ENCODE measurements around the gene SOBP.

The SOBP gene

DNA sequence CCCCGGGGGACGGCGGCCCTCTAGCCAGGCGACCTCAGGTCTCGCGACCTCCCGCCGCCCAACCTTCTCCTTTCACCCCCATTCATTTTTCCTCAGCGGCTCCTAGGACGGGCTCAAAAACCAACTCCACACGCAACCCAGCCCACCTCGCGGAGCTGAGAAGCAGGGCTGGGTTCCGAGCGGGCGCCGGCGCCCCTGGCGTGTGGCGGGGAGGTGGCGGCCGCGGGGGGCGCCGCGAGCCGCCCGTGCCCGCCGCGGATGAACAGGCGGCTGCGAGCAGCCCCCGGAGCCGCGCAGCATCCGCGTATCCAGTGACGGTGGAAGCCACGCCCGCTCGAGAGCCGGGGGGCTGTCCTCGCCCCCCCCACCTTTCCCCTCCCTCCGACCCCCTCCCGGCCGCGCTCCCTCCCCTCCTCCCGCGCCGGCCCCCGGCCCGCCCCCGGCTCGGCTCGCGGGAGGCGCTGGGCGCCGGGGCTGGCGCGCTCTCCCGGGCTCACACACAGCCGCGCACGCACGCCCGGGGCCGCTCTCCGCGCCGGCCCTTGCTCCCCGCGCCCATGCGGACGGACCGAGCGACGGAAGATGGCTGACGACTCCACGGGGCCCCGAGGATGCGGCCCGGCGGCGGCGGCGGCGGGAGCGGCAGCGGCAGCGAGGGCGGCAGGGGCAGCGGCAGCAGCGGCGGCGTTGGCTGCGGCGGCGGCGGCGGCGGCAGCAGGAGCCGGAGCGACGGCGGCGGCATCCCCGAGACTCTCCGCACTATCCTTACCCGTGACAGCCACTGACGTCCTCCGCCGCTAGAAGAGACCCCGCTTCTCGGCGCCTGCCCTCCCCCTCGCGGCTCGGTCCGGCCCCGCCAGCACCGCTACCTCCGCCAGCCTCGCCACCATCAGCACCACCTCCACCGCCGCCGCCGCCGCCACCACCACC lies at the start of gene SOBP:
TSS of gene SOBP (plus strand) at position 482 of the 930 bp plus-strand sequence. CDS start 500 bp downstream, outside the sequence.
- Histone ChIP-seq H2AFZ (ENCODE audit: low read length, unreplicated experiment) (peak within 1 kb of the TSS; percentile 96), H3K79me2 (ENCODE audit: control insufficient read depth, insufficient read depth, low read length, unreplicated experiment) (no peaks in the 10 kb centered on the region), H3K27ac (ENCODE audit: low read depth, low read length) (no peak within 1 kb of the TSS), H3K4me3 (ENCODE audit: low read depth, low read length) (peak within 1 kb of the TSS; percentile 88), H3K36me3 (ENCODE audit: insufficient read depth, low read length) (no peaks in the 10 kb centered on the region), H3K4me1 (ENCODE audit: control insufficient read depth, insufficient read depth, low read length, unreplicated experiment) (peaks cover 14% of the 10 kb centered on the region), H3K27me3 (ENCODE audit: insufficient read depth, low read length) (peaks cover 50% of the 10 kb centered on the region)

DNA sequence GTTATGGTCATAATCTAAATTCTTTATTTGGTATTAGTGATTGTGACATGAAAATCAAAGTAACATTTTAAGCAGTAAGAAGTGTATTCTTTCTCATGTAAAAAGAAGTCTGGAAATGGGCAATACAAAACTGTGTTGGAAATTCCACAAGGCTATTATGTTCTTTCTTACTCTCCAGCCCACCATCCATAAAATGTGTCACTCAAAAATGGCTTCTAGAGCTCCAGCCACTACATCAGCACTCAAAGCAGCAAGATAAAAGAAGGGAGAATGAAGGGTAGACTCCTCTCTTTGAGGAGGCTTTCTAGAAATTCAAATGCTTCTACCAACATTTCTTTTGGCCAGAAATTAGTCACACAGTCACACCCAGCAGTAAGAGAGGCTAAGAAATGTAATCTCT lies 49.0 kb upstream of the SOBP start:
- no peak overlapping the region for H3K4me3 ChIP-seq (ENCODE audit: low read depth, low read length)
- no peak overlapping the region for H2AFZ ChIP-seq (ENCODE audit: low read length, unreplicated experiment)
- no peaks in the 10 kb centered on the region for H3K36me3 ChIP-seq (ENCODE audit: insufficient read depth, low read length)
- no peaks in the 10 kb centered on the region for H3K79me2 ChIP-seq (ENCODE audit: control insufficient read depth, insufficient read depth, low read length, unreplicated experiment)
- peaks cover 19% of the 10 kb centered on the region for H3K4me1 ChIP-seq (ENCODE audit: control insufficient read depth, insufficient read depth, low read length, unreplicated experiment)
- H3K27ac ChIP-seq (ENCODE audit: low read depth, low read length), result no peak overlapping the region
- H3K27me3 ChIP-seq (ENCODE audit: insufficient read depth, low read length), result no peaks in the 10 kb centered on the region

DNA sequence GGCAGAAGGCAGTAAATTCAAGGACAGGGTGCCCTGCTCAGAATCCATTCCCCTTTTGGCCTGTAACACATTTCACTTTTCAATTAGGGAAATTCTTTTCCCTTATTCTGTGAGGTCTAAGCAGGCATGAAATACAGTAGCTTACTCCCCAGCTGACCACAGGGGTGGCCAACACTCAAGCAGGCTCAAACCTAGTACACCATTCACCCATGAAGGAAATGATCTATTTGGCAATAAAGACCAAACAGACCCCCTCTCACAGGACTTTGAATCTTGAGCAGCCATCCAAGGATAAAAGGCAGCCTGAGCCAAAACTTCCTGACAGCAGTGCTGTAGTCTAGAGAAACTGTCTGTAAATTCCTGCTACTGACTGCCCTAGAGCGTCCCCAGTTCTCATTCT lies 48.2 kb upstream of the SOBP start:
- Histone ChIP-seq H3K79me2 (ENCODE audit: control insufficient read depth, insufficient read depth, low read length, unreplicated experiment) (no peaks in the 10 kb centered on the region), H2AFZ (ENCODE audit: low read length, unreplicated experiment) (no peak overlapping the region), H3K27me3 (ENCODE audit: insufficient read depth, low read length) (no peaks in the 10 kb centered on the region), H3K36me3 (ENCODE audit: insufficient read depth, low read length) (no peaks in the 10 kb centered on the region), H3K4me3 (ENCODE audit: low read depth, low read length) (no peak overlapping the region), H3K4me1 (ENCODE audit: control insufficient read depth, insufficient read depth, low read length, unreplicated experiment) (peaks cover 16% of the 10 kb centered on the region), H3K27ac (ENCODE audit: low read depth, low read length) (no peak overlapping the region)

GRCh38 chr6:107442938-107443607 lies 46.8 kb upstream of the SOBP start:
- Histone ChIP-seq H3K27ac (ENCODE audit: low read depth, low read length) (peak overlapping the region; percentile 34; the same call in 1 of the 2 replicates), H3K4me1 (ENCODE audit: control insufficient read depth, insufficient read depth, low read length, unreplicated experiment) (peaks cover 16% of the 10 kb centered on the region), H3K79me2 (ENCODE audit: control insufficient read depth, insufficient read depth, low read length, unreplicated experiment) (no peaks in the 10 kb centered on the region), H2AFZ (ENCODE audit: low read length, unreplicated experiment) (no peak overlapping the region), H3K27me3 (ENCODE audit: insufficient read depth, low read length) (no peaks in the 10 kb centered on the region), H3K36me3 (ENCODE audit: insufficient read depth, low read length) (no peaks in the 10 kb centered on the region), H3K4me3 (ENCODE audit: low read depth, low read length) (no peak overlapping the region)

DNA sequence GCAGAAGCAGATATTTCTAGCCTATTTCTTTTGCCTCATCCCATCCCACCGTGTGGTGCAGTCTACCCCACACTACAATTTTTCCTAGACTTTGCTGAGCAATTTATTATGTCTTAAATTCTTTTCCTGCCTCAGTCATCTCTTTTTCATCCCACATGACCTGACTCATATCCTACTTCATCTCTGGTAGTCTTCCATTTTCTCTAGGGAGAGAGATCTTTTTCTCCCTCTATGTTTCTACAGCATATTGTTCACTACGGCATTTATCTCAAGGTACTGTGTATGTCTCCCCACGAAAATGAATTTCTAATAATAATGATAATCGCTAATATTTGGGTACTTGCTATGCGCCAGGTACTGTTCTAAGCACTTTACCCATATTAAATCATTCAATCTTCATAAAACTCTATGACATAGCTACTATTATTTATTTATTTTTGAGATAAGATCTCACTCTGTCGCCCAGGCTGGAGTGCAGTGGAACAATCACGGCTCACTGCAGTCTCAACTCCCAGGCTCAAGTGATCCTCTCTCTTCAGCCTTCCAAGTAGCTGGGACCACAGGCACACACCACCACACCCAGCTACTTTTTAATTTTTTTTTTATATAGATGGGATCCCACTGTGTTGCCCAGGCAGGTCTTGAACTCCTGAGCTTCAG lies 46.2 kb upstream of the SOBP start:
- Histone ChIP-seq H3K4me3 (ENCODE audit: low read depth, low read length) (no peak overlapping the region), H3K27ac (ENCODE audit: low read depth, low read length) (peak overlapping the region; percentile 34), H2AFZ (ENCODE audit: low read length, unreplicated experiment) (no peak overlapping the region)

GRCh38 chr6:107444277-107444676 lies 45.6 kb upstream of the SOBP start:
- peak overlapping the region; percentile 34; the same call in 1 of the 2 replicates for H3K27ac ChIP-seq (ENCODE audit: low read depth, low read length)
- peaks cover 4% of the 10 kb centered on the region for H3K79me2 ChIP-seq (ENCODE audit: control insufficient read depth, insufficient read depth, low read length, unreplicated experiment)
- no peak overlapping the region for H3K4me3 ChIP-seq (ENCODE audit: low read depth, low read length)
- H3K4me1 ChIP-seq (ENCODE audit: control insufficient read depth, insufficient read depth, low read length, unreplicated experiment), result peaks cover 16% of the 10 kb centered on the region
- no peaks in the 10 kb centered on the region for H3K27me3 ChIP-seq (ENCODE audit: insufficient read depth, low read length)
- no peak overlapping the region for H2AFZ ChIP-seq (ENCODE audit: low read length, unreplicated experiment)
- no peaks in the 10 kb centered on the region for H3K36me3 ChIP-seq (ENCODE audit: insufficient read depth, low read length)

More for the DNA sequence above, 46.2 kb upstream of the SOBP start:
- H3K27me3 ChIP-seq (ENCODE audit: insufficient read depth, low read length), result no peaks in the 10 kb centered on the region
- peaks cover 16% of the 10 kb centered on the region for H3K4me1 ChIP-seq (ENCODE audit: control insufficient read depth, insufficient read depth, low read length, unreplicated experiment)
- no peaks in the 10 kb centered on the region for H3K36me3 ChIP-seq (ENCODE audit: insufficient read depth, low read length)
- H3K79me2 ChIP-seq (ENCODE audit: control insufficient read depth, insufficient read depth, low read length, unreplicated experiment), result peaks cover 3% of the 10 kb centered on the region

DNA sequence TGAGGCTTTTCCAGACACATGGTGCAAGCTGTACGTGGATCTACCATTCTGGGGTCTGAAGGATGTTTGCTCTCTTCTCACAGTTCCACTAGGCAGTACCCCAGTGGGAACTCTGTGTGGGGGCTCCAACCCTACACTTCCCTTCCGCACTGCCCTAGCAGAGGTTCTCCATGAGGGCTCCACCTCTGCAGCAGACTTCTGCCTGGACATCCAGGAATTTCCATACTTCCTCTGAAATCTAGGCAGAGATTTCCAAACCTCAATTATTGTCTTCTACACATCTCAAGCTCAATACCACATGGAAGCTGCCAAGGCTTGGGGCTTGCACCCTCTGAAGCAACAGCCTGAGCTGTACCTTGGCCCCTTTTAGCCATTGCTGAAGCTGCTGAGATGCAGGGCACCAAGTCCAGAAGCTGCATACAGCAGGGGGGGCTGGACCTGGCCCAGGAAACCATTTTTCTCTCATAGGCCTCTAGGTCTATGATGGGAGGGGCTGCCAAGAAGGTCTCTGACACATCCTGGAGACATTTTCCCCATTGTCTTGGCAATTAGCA lies 42.2 kb upstream of the SOBP start:
- no peak overlapping the region for H3K27ac ChIP-seq (ENCODE audit: low read depth, low read length)
- H3K4me3 ChIP-seq (ENCODE audit: low read depth, low read length), result no peak overlapping the region
- no peaks in the 10 kb centered on the region for H3K27me3 ChIP-seq (ENCODE audit: insufficient read depth, low read length)
- H3K79me2 ChIP-seq (ENCODE audit: control insufficient read depth, insufficient read depth, low read length, unreplicated experiment), result peaks cover 4% of the 10 kb centered on the region
- peaks cover 16% of the 10 kb centered on the region for H3K4me1 ChIP-seq (ENCODE audit: control insufficient read depth, insufficient read depth, low read length, unreplicated experiment)
- no peaks in the 10 kb centered on the region for H3K36me3 ChIP-seq (ENCODE audit: insufficient read depth, low read length)
- no peak overlapping the region for H2AFZ ChIP-seq (ENCODE audit: low read length, unreplicated experiment)

DNA sequence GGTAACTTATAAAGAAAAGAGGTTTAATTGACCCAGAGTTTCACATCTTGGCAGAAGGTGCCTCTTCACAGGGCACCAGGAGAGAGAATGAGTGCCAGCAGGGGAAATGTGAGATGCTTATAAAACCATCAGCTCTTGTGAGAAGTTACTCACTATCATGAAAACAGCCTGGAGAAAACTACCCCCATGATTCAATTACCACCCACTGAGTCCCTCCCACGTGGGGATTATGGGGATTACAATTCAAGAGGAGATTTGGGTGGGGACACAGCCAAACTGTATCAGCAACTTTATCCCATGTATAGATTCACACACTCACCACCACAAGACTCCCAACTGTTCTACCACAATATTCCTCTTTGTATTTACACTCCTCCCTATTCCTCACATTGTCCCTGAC lies 41.1 kb upstream of the SOBP start:
- peaks cover 4% of the 10 kb centered on the region for H3K79me2 ChIP-seq (ENCODE audit: control insufficient read depth, insufficient read depth, low read length, unreplicated experiment)
- no peak overlapping the region for H2AFZ ChIP-seq (ENCODE audit: low read length, unreplicated experiment)
- H3K27me3 ChIP-seq (ENCODE audit: insufficient read depth, low read length), result no peaks in the 10 kb centered on the region
- H3K36me3 ChIP-seq (ENCODE audit: insufficient read depth, low read length), result no peaks in the 10 kb centered on the region
- no peak overlapping the region for H3K27ac ChIP-seq (ENCODE audit: low read depth, low read length)
- peaks cover 6% of the 10 kb centered on the region for H3K4me1 ChIP-seq (ENCODE audit: control insufficient read depth, insufficient read depth, low read length, unreplicated experiment)
- H3K4me3 ChIP-seq (ENCODE audit: low read depth, low read length), result no peak overlapping the region

DNA sequence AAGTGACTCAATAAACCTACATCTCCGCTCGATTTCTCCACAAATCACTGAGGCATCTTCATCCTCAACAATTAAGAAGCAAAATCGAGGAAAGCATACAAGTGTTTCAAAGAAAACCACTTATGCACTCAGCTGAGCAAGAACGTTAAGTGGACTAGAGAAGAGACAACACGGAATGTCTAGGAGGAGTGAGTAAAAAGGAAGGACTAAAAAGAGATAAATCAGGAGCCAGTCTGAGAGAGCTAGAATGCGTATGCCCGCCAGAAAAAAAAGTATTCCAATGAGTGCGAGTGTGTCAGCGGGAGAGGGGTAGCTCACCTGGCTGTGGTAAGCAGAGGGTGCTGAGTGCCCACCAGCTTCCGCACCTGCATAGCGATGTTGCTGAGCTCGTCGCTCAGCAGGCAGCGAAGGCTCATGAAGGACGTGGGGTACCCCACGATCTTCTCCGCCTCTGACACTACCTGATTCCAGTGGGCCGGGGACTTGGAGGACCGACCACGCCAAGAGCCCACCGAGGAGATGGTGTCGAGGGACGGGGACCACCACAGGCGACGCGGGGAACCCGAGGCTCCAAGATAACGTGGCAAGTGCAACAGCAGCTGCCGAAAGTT lies 31.1 kb upstream of the SOBP start:
- H2AFZ ChIP-seq (ENCODE audit: low read length, unreplicated experiment), result peak overlapping the region; percentile 78
- H3K4me1 ChIP-seq (ENCODE audit: control insufficient read depth, insufficient read depth, low read length, unreplicated experiment), result peaks cover 9% of the 10 kb centered on the region
- peaks cover 23% of the 10 kb centered on the region for H3K79me2 ChIP-seq (ENCODE audit: control insufficient read depth, insufficient read depth, low read length, unreplicated experiment)
- H3K4me3 ChIP-seq (ENCODE audit: low read depth, low read length), result peak overlapping the region; percentile 96
- H3K36me3 ChIP-seq (ENCODE audit: insufficient read depth, low read length), result no peaks in the 10 kb centered on the region
- no peak overlapping the region for H3K27ac ChIP-seq (ENCODE audit: low read depth, low read length)
- no peaks in the 10 kb centered on the region for H3K27me3 ChIP-seq (ENCODE audit: insufficient read depth, low read length)

Data from ACC112 (cell line).